Embryonic facial prominence (tissue), 1 donor: ENCODE data around the gene PFDN2.
A peak's percentile ranks its signal among the peaks of the same experiment; 100 is the strongest.
"Not testable (repeated sequence)": the region's sequence is repeated elsewhere in the genome, so short reads cannot be mapped to it uniquely, and the experiment has no call there.

ENCODE experiments used
- DNase-seq: peaks from one replicate; pipeline ENCODE4 v3.0.0-alpha.2; 2016; ENCODE audit errors: extremely low spot score

PFDN2 gene

GRCh38 chr1:161138431-161138830 is 20.6 kb upstream of the PFDN2 start:
- DNase-seq: no peak

GRCh38 chr1:161137881-161138280 is 20.0 kb upstream of the PFDN2 start:
- no peak for DNase-seq

- no peak for DNase-seq
Observed at GRCh38 chr1:161133220-161133740, 15.4 kb upstream of the PFDN2 start.

- DNase-seq: peak; percentile 94
Observed at GRCh38 chr1:161132410-161133219, 14.8 kb upstream of the PFDN2 start, which contains the start of gene DEDD. Gene DEDD (minus strand): TSS chr1:161132667. CDS start chr1:161124462, 8,205 bp downstream.

- DNase-seq: peak; percentile 14
Observed at GRCh38 chr1:161131523-161132409, 13.9 kb upstream of the PFDN2 start.

- DNase-seq: no peak
Observed at GRCh38 chr1:161130266-161130665, 12.4 kb upstream of the PFDN2 start.

GRCh38 chr1:161128591-161129420 is 11.0 kb upstream of the PFDN2 start:
- DNase-seq: no peak

- DNase-seq: no peak
Observed at GRCh38 chr1:161127649-161128048, 9.8 kb upstream of the PFDN2 start.

- DNase-seq: no peak
Observed at GRCh38 chr1:161122967-161123366, 5.1 kb upstream of the PFDN2 start.

GRCh38 chr1:161121834-161122233 is 4.0 kb upstream of the PFDN2 start:
- DNase-seq: no peak

GRCh38 chr1:161121042-161121650 is 3.3 kb upstream of the PFDN2 start:
- no peak for DNase-seq

- peak; percentile 68 for DNase-seq
Observed at GRCh38 chr1:161119092-161119903, 1.5 kb upstream of the PFDN2 start.

- DNase-seq: not testable (repeated sequence)
Observed at GRCh38 chr1:161115961-161116360, 1.9 kb downstream of the PFDN2 start.

- no peak for DNase-seq
Observed at GRCh38 chr1:161115132-161115711, 2.6 kb downstream of the PFDN2 start.

GRCh38 chr1:161114556-161114955 is 3.3 kb downstream of the PFDN2 start:
- no peak for DNase-seq

- DNase-seq: no peak
Observed at GRCh38 chr1:161113915-161114314, 3.9 kb downstream of the PFDN2 start.

GRCh38 chr1:161111527-161111926 is 6.3 kb downstream of the PFDN2 start:
- no peak for DNase-seq

- DNase-seq: no peak
Observed at GRCh38 chr1:161111117-161111516, 6.7 kb downstream of the PFDN2 start.

- DNase-seq: no peak
Observed at GRCh38 chr1:161106431-161106830, 11.4 kb downstream of the PFDN2 start.

- DNase-seq: no peak
Observed at GRCh38 chr1:161100556-161100955, 17.3 kb downstream of the PFDN2 start.
